Caco-2 (cell line): Measurements from ENCODE around the gene PROZ. TPM values are rescaled to one million over a fixed set of nuclear protein-coding genes. Genes with fewer than 3 reads are reported as not detected.
A peak's percentile ranks its signal among the peaks of the same experiment; 100 is the strongest.

Source experiments
- BruUV-seq: library from RNA; stranded (reverse); fragments of 400-500 nt; replicated peaks from 2 replicates; lab custom pipeline; 2021; lab: Mats Ljungman, UMichigan
- CTCF ChIA-PET: fragments of 300-600 bp; sonication (Branson Sonifier 250); formaldehyde crosslinking; loops from one replicate; lab custom pipeline; 2022; ENCODE audit warnings: antibody characterized with exemption; lab: Charles Lee
- POLR2A ChIA-PET: fragments of 300-600 bp; sonication (Branson Sonifier 250); formaldehyde crosslinking; loops from one replicate; lab custom pipeline; 2022; ENCODE audit warnings: antibody characterized with exemption; lab: Charles Lee
- DNase-seq, 2 experiments: peaks; one replicate each; pipeline versions ENCODE4 v3.0.0 to v3.0.0-alpha.2; 2020 to 2022
- H3K27me3 ChIP-seq: replicated peaks from 2 replicates; pipeline ENCODE4 v1.6.0; 2011; ENCODE audit warnings: low read length; ENCODE audit not compliant: control insufficient read depth, insufficient read depth
- H3K36me3 ChIP-seq: 2 replicates; pipeline ENCODE4 v1.5.1; 2011; ENCODE audit warnings: low read length; ENCODE audit not compliant: control insufficient read depth, insufficient read depth
- H3K4me1 ChIP-seq: fragments of 250-450 bp; sonication (Bioruptor Pico); 2 replicates; pipeline ENCODE4 v1.5.1; 2020; ENCODE audit warnings: mild to moderate bottlenecking
- H3K4me3 ChIP-seq: 2 replicates; pipeline ENCODE4 v1.5.1; 2011; ENCODE audit warnings: low read depth, mild to moderate bottlenecking, control low read depth, low read length
- H3K9me3 ChIP-seq: fragments of 250-450 bp; sonication (Bioruptor Pico); 2 replicates; pipeline ENCODE4 v1.5.1; 2020; ENCODE audit warnings: mild to moderate bottlenecking, moderate library complexity
- H3K27ac Mint-ChIP-seq: one replicate; pipeline ENCODE4 v1.8.0; 2022; ENCODE audit warnings: mixed read lengths; ENCODE audit not compliant: unreplicated experiment
- H3K27me3 Mint-ChIP-seq: one replicate; pipeline ENCODE4 v1.8.0; 2022; ENCODE audit warnings: mixed read lengths; ENCODE audit not compliant: insufficient read depth, unreplicated experiment
- H3K36me3 Mint-ChIP-seq: one replicate; pipeline ENCODE4 v1.8.0; 2022; ENCODE audit warnings: mild to moderate bottlenecking, mixed read lengths; ENCODE audit not compliant: insufficient read depth, unreplicated experiment
- H3K4me1 Mint-ChIP-seq: one replicate; pipeline ENCODE4 v1.8.0; 2022; ENCODE audit warnings: low read depth, mixed read lengths; ENCODE audit not compliant: unreplicated experiment
- H3K4me3 Mint-ChIP-seq: one replicate; pipeline ENCODE4 v1.8.0; 2022; ENCODE audit warnings: mild to moderate bottlenecking, moderate library complexity, mixed read lengths; ENCODE audit not compliant: unreplicated experiment
- H3K9me3 Mint-ChIP-seq: one replicate; pipeline ENCODE4 v1.8.0; 2022; ENCODE audit warnings: mixed read lengths; ENCODE audit not compliant: unreplicated experiment
- CTCF ChIP-seq, 2 experiments: fragments of 200-600 bp in 1 of 2; IDR thresholded peaks; 1 replicate in 1 of 2; 2 replicates in 1 of 2; pipeline versions ENCODE4 v1.5.1 to v1.8.0; 2011 to 2022; ENCODE audit warnings: antibody characterized with exemption in 1 of 2, control low read depth in 1 of 2, inconsistent platforms in 1 of 2, low read depth in 1 of 2, low read length in 1 of 2, mild to moderate bottlenecking in 1 of 2, moderate library complexity in 1 of 2; ENCODE audit not compliant: insufficient read depth in 1 of 2, severe bottlenecking in 1 of 2, unreplicated experiment in 1 of 2
- intact Hi-C: fragments of 100-400 bp; cut with micrococcal nuclease; formaldehyde crosslinking; loops from one replicate; pipeline ENCODE4 v1.10.0; 2022; ENCODE audit not compliant: unreplicated experiment
- total RNA-seq: library from RNA; stranded (reverse); gene quantifications from 2 replicates; pipeline ENCODE4 v1.2.3, GENCODE V29; 2022

Gene PROZ
- total RNA-seq, 1 experiment from 2014 or later, result not detected

GRCh38 chr13:113146750-113147149, 11.7 kb upstream of the PROZ start:
- Histone ChIP-seq H3K27me3 (no peaks in the 10 kb centered on the region), H3K4me3 (no peak overlapping the region), H3K4me1 (no peaks in the 10 kb centered on the region), H3K36me3 (no peaks in the 10 kb centered on the region; the same call in 1 of the 2 replicates), H3K9me3 (no peaks in the 10 kb centered on the region)
- Mint-ChIP-seq H3K27ac (no peak overlapping the region), H3K4me1 (no peaks in the 10 kb centered on the region), H3K4me3 (no peak overlapping the region), H3K27me3 (no peaks in the 10 kb centered on the region), H3K9me3 (no peaks in the 10 kb centered on the region), H3K36me3 (no peaks in the 10 kb centered on the region)
- DNase-seq, result no peak
- ChIA-PET POLR2A (no interaction called here), CTCF (no interaction called here)
- no peak for TF ChIP-seq CTCF (IDR thresholded peaks at IDR 0.05; ENCODE audit: insufficient read depth in 1 of 2, low read depth in 1 of 2, low read length in 1 of 2, severe bottlenecking in 1 of 2, unreplicated experiment in 1 of 2)
- intact Hi-C loops, result no loop called here
- BruUV-seq, result no TSS peak

DNA sequence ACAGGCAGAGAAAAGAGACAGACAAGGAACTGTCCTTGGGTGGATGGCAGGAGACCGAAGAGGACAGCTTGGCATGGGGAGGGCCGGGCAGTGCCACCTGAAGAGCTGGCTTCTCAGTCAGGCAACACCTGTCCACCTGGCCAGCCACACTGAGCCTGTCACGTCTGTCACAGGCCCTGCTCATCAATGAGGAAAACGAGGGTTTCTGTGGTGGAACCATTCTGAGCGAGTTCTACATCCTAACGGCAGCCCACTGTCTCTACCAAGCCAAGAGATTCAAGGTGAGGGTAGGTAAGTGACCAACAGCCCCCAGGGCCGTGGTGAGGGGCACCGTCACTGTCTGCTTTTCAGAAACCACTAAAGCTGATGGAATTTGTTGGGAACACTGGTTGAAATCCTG, 11.2 kb upstream of the PROZ start:
- Histone ChIP-seq H3K27me3 (no peaks in the 10 kb centered on the region), H3K36me3 (no peaks in the 10 kb centered on the region; the same call in 1 of the 2 replicates), H3K9me3 (no peaks in the 10 kb centered on the region), H3K4me1 (no peaks in the 10 kb centered on the region), H3K4me3 (no peak overlapping the region)
- Mint-ChIP-seq H3K9me3 (no peaks in the 10 kb centered on the region), H3K27me3 (no peaks in the 10 kb centered on the region), H3K4me3 (no peak overlapping the region), H3K36me3 (no peaks in the 10 kb centered on the region), H3K27ac (peak overlapping the region; percentile 4), H3K4me1 (peaks cover 2% of the 10 kb centered on the region)
- ChIA-PET POLR2A (no interaction called here), CTCF (no interaction called here)
- TF ChIP-seq CTCF (IDR thresholded peaks at IDR 0.05; ENCODE audit: insufficient read depth in 1 of 2, low read depth in 1 of 2, low read length in 1 of 2, severe bottlenecking in 1 of 2, unreplicated experiment in 1 of 2), result no peak
- BruUV-seq, result no TSS peak
- no peak for DNase-seq
- intact Hi-C loops, result no loop called here

- Mint-ChIP-seq H3K36me3 (no peaks in the 10 kb centered on the region), H3K27ac (no peak overlapping the region), H3K4me3 (no peak overlapping the region), H3K9me3 (no peaks in the 10 kb centered on the region), H3K27me3 (no peaks in the 10 kb centered on the region), H3K4me1 (peaks cover 10% of the 10 kb centered on the region)
- H3K4me3 ChIP-seq, result no peak overlapping the region
- intact Hi-C loops, result no loop called here
- peaks cover 7% of the 10 kb centered on the region for H3K4me1 ChIP-seq
- no peaks in the 10 kb centered on the region for H3K27me3 ChIP-seq
- no peak for DNase-seq
- TF ChIP-seq CTCF (IDR thresholded peaks at IDR 0.05; ENCODE audit: insufficient read depth in 1 of 2, low read depth in 1 of 2, low read length in 1 of 2, severe bottlenecking in 1 of 2, unreplicated experiment in 1 of 2), result no peak
- no peaks in the 10 kb centered on the region; the same call in 1 of the 2 replicates for H3K36me3 ChIP-seq
- POLR2A ChIA-PET, result no interaction called here
- H3K9me3 ChIP-seq, result no peaks in the 10 kb centered on the region
- CTCF ChIA-PET, result no interaction called here
- BruUV-seq, result no TSS peak
Measured at GRCh38 chr13:113148407-113148806, 10.0 kb upstream of the PROZ start.
